Measurements from ENCODE around the gene DCP1A.

- TF ChIP-seq CTCF (IDR thresholded peaks at IDR 0.05) (no peak), MXI1 (IDR thresholded peaks at IDR 0.05; ENCODE audit: low read depth, low read length) (no peak), RFX5 (IDR thresholded peaks at IDR 0.05; ENCODE audit: low read length) (no peak), EZH2phosphoT487 (IDR thresholded peaks at IDR 0.05; ENCODE audit: borderline replicate concordance, low read depth) (no peak), EP300 (IDR thresholded peaks at IDR 0.05; ENCODE audit: borderline replicate concordance in 1 of 2, low read depth in 1 of 2, low read length in 1 of 2) (no peak), POLR2AphosphoS5 (IDR thresholded peaks at IDR 0.05; ENCODE audit: low read depth, low read length) (no peak), IRF3 (IDR thresholded peaks at IDR 0.05; ENCODE audit: low read depth, low read length) (no peak), FOXM1 (IDR thresholded peaks at IDR 0.05; ENCODE audit: low read depth) (no peak), GABPA (IDR thresholded peaks at IDR 0.05; ENCODE audit: low read depth) (no peak), REST (IDR thresholded peaks at IDR 0.05; ENCODE audit: low read depth, low read length) (no peak), FOSL2 (IDR thresholded peaks at IDR 0.05; ENCODE audit: borderline replicate concordance, low read depth) (no peak)
These were observed 12.6 kb downstream of the DCP1A start for GRCh38 chr3:53334742-53335141.

All from SK-N-SH (cell line).